ENCODE results near the gene DISC1. TPM values are rescaled to one million over a fixed set of nuclear protein-coding genes. Genes with fewer than 3 reads are reported as not detected.

DISC1 gene
- total RNA-seq, 1 experiment from 2014 or later: 0.36 TPM

DNA sequence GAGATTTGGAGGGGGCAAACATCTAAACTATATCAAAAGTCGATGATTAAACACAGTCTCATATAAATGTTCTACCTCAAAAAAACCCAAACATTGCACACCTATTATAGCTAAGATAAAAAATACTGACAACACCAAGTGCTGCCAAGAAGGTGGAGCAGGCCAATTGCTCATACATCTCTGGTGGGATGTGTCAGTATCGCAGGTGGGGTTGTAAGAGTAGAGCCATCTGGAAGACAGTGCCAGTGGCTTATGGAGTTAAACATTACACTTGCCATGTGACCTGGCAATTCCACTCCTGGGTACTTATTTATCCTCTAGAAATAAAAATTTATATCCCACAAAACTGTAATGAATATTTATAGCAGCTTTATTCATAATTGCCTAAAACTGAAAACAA lies 213.4 kb downstream of the DISC1 start:
- CTCF ChIA-PET: no interaction called here
- ATAC-seq: no peak
- no TSS peak for BruUV-seq (replicated peaks)

DNA sequence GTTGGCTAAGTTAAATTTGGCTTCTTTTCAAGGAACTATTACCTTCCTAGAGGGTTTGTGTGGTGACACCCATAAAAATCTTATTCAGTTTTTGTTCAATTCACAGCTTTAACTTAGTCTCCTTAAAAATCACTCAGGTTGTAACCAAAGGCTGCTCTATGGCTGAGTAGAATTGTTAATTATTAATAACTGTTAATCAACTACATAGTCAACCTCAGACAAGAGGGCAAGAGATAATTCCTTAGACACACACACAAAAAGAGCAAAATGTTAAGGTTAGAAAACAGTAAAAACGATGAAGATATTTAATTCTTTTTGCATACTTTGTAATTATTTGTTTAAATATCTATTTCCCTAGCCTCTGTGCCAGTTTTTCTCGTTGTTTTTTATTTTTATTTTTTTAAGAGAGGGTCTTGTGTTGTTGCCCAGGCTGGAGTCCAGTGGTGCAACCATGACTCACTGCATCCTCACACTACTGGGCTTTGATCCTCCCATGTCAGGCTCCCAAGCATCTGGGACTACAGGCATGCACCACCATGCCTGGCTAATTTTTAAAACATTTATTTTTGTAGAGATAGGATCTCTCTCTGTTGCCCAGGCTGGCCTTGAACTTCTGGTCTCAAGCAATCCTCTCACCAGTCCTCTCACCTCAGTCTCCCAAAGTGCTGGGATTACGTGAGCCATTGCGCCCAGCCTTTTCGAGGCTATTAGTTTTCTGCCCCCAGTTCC lies 215.2 kb downstream of the DISC1 start:
- Histone ChIP-seq H3K4me1 (ENCODE audit: control insufficient read depth, insufficient read depth, low read length) (no peaks in the 10 kb centered on the region), H3K9me3 (ENCODE audit: control insufficient read depth, insufficient read depth, low read depth, low read length) (no peaks in the 10 kb centered on the region), H3K4me3 (ENCODE audit: low read depth in 2 of 2, low read length in 2 of 2) (no peak overlapping the region), H3K27me3 (ENCODE audit: control insufficient read depth, insufficient read depth, low read length) (no peaks in the 10 kb centered on the region), H3K27ac (ENCODE audit: low read length) (no peak overlapping the region), H3K36me3 (ENCODE audit: control insufficient read depth, insufficient read depth, low read length) (no peaks in the 10 kb centered on the region)
- POLR2A ChIA-PET: no interaction called here
- TF ChIP-seq POLR2AphosphoS5 (IDR thresholded peaks at IDR 0.05; ENCODE audit: low read depth, low read length) (no peak), TCF7L2 (IDR thresholded peaks at IDR 0.05; ENCODE audit: low read depth, low read length) (no peak), REST (IDR thresholded peaks at IDR 0.05; ENCODE audit: insufficient read depth in 1 of 2, low read depth in 2 of 2, low read length in 1 of 2) (no peak), CTCF (IDR thresholded peaks at IDR 0.05) (no peak), SIN3A (IDR thresholded peaks at IDR 0.05; ENCODE audit: borderline replicate concordance, insufficient read depth, low read depth, low read length) (no peak)
- ATAC-seq (no peak), DNase-seq (ENCODE audit: low read depth, low spot score) (no peak)
- in situ Hi-C loops (cut with HindIII; ENCODE audit: low pct_unique_long_range_greater_than_20kb, low sequenced_read_pairs): no loop called here
- intact Hi-C loops (cut with micrococcal nuclease; ENCODE audit: unreplicated experiment): no loop called here
- CTCF ChIA-PET: no interaction called here
- BruUV-seq (replicated peaks): no TSS peak

More for the DNA sequence above, 213.4 kb downstream of the DISC1 start:
- DNase-seq (ENCODE audit: low read depth, low spot score): no peak
- POLR2A ChIA-PET: no interaction called here
- intact Hi-C loops (cut with micrococcal nuclease; ENCODE audit: unreplicated experiment) (no loop called here), in situ Hi-C loops (cut with HindIII; ENCODE audit: low pct_unique_long_range_greater_than_20kb, low sequenced_read_pairs) (no loop called here)
- Histone ChIP-seq H3K27me3 (ENCODE audit: control insufficient read depth, insufficient read depth, low read length) (no peaks in the 10 kb centered on the region), H3K4me1 (ENCODE audit: control insufficient read depth, insufficient read depth, low read length) (no peaks in the 10 kb centered on the region), H3K36me3 (ENCODE audit: control insufficient read depth, insufficient read depth, low read length) (no peaks in the 10 kb centered on the region), H3K4me3 (ENCODE audit: low read depth in 2 of 2, low read length in 2 of 2) (no peak overlapping the region), H3K9me3 (ENCODE audit: control insufficient read depth, insufficient read depth, low read depth, low read length) (no peaks in the 10 kb centered on the region), H3K27ac (ENCODE audit: low read length) (no peak overlapping the region)
- TF ChIP-seq TCF7L2 (IDR thresholded peaks at IDR 0.05; ENCODE audit: low read depth, low read length) (no peak), REST (IDR thresholded peaks at IDR 0.05; ENCODE audit: insufficient read depth in 1 of 2, low read depth in 2 of 2, low read length in 1 of 2) (no peak), SIN3A (IDR thresholded peaks at IDR 0.05; ENCODE audit: borderline replicate concordance, insufficient read depth, low read depth, low read length) (no peak), CTCF (IDR thresholded peaks at IDR 0.05) (no peak), POLR2AphosphoS5 (IDR thresholded peaks at IDR 0.05; ENCODE audit: low read depth, low read length) (no peak)
